ELR (cell line): ENCODE measurements around the gene KCNJ12.
"Not testable (repeated sequence)": the region's sequence is repeated elsewhere in the genome, so short reads cannot be mapped to it uniquely, and the experiment has no call there.

Source experiments
- DNase-seq: peaks from one replicate; pipeline ENCODE4 v3.0.0-alpha.2; 2015; ENCODE audit warnings: low read depth

The KCNJ12 gene

GRCh38 chr17:21387616-21388015 lies 11.5 kb downstream of the KCNJ12 start:
- no peak for DNase-seq

- no peak for DNase-seq
Measured at GRCh38 chr17:21388066-21388465, 11.9 kb downstream of the KCNJ12 start.

DNA sequence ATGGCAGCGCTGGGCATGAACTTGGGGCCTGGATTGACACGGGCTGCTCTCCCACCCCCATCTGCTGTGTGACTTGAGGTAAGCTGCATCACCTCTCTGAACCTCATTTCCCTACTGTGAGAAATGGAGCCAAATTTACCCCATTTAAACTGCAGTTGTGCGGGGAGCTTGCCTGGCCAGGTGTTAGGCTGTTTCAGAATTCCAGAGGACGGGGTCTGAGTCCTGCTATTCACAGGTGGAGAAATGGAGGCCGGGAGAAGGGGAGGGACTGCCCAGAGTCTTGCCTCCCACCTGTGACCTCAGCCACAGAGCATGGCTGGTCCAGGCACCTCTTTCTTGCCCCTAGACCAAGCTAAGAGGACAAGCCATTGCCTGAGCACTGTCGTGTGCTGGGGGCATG lies 12.8 kb downstream of the KCNJ12 start:
- no peak for DNase-seq

DNA sequence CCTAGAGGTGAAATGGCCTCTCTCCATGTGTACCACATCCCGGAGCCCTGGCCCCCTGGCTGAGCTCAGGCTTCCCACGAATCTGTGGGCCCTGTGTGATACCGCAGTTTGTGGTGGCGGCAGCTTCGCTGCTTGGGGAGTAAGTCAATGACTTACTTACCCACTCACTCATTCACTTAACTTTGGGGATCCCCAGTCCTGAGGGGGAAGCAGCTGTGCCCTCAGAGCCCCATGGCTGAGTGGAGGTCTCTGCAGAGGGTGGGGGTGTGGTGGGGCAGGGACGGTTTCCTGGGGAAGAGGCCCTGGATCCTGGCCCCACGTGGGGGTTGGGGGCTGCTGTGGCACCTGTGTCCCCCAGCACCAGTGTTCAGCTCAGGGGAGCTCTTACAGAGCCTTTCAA lies 13.2 kb downstream of the KCNJ12 start:
- no peak for DNase-seq

DNA sequence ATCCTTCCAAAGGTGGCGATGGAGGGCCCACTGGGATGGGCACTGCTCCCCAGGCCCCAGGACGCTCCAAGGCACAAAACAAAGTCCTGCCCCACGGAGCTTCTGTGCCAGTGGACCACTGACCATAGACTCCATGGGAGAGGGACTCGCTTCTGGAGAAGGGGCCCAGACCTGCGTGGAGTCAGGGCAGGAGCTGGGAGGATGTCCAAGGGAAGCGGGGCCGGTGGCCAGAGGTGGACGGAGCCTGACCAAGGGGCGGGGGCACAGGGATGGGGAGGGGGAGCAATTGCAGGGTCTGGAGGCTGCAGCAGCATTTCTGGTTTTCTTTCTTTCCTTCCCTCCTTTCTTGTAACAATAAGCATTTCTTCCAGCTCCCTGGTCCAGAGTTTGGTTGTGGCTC lies 14.1 kb downstream of the KCNJ12 start:
- no peak for DNase-seq

DNA sequence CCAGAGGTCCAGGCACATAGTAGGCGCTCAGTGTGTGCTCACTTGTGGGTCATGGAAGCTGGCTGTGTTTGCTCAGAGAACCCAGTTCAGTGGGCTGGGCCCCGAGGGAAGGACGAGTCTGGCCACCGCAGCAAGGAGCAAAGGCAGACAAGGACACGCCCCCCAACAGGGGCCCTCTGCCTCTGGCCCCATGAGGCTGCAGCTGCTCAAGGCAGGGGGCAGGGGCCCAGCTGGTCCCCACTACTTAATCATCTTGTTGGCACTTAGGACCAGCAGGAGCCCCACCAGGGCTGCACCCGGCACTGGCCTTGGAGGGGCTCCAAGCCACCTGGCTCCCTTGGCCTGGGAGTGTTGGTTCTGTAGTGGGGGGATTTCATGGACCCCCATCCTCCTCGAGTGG lies 16.1 kb downstream of the KCNJ12 start:
- no peak for DNase-seq

GRCh38 chr17:21394265-21394664 lies 18.1 kb downstream of the KCNJ12 start:
- peak; percentile 58 for DNase-seq

- no peak for DNase-seq
Measured at GRCh38 chr17:21395764-21396163, 19.6 kb downstream of the KCNJ12 start.

GRCh38 chr17:21396237-21396636 lies 20.1 kb downstream of the KCNJ12 start:
- DNase-seq, result no peak

GRCh38 chr17:21397341-21398190 lies 21.4 kb downstream of the KCNJ12 start:
- no peak for DNase-seq

GRCh38 chr17:21399474-21400186 lies 23.5 kb downstream of the KCNJ12 start:
- no peak for DNase-seq

GRCh38 chr17:21400187-21400569 lies 24.0 kb downstream of the KCNJ12 start:
- not testable (repeated sequence) for DNase-seq

- peak; percentile 15 for DNase-seq
Measured at GRCh38 chr17:21400816-21401593, 24.8 kb downstream of the KCNJ12 start.

- peak; percentile 86 for DNase-seq
Measured at GRCh38 chr17:21402166-21402571, 26.0 kb downstream of the KCNJ12 start.

DNA sequence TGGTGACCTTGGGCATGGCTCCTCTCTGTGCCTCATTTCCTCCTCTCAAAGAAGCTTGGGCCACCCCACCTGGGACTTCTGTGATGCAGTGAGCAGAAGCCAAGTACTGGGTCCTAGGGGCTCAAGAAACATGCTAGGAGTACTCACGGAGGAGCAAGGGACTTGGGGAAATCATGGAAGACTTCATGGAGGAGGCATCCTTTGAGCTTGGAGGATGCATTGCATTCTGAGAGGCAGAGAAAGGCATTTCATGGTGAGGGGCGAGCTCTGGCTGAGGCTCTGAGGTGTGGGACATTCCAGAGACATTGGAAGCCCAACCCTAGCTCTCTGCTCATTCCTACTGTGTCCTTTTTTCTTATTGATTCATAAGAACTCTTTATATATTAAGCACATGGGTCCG lies 26.8 kb downstream of the KCNJ12 start:
- DNase-seq, result not testable (repeated sequence)

- DNase-seq, result not testable (repeated sequence)
Measured at GRCh38 chr17:21404106-21404505, 27.9 kb downstream of the KCNJ12 start.

DNA sequence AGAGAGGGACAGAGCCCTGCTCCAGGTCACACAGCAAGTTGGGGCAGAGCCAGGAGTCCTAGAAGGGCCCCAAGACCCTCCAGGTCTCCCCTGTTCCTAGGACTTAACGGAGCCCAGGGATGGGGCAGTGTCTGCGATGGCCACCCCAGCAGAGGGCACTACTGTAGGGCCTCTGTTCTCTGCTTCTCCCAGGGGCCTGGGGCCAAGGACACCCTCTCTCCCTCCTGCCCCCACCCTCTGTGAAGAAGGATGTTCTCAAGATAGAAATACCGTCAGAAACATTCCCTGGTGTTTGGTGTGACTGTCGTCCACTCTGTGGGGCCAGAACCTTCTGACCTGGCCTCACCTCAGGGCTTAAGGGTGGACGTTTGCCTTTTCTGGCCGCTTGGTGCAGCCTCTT lies 28.4 kb downstream of the KCNJ12 start:
- not testable (repeated sequence) for DNase-seq

DNA sequence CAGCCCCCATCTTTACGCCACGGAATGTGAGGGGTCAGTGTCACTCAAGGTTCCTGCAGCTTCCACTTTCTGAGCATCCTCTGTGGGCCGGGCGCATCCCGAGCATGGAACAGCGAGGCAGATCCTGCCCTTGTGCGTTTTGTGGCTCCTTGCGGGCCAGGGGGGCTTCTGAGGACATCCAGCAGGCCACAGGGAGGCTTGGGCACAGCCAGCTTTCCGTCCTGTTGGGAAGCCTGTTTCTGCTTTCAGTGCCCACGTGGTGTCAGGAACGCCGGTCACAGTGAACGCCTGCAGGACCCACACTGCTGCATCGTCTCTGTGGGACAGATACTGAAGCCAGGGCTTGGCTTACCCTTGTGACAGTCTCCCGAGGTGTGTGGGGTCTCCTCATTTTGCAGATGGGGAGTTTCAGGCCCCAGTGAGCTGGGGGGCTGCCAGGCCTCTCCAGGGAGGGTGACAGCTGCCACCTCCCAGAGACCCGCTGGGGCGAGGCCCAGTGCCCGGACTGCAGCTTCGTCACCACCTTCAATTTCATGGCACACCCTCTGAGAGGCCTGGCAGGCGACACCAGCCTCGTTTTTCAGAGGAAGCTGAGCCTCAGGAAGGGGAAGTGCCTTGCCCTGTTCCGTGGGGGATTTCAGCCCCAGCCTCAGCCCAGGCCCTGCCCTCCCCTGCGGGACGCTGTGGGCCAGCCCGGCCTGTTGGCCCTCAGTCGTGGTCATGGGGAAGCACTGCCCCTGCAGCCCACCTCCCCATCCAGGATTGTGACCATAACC lies 29.0 kb downstream of the KCNJ12 start:
- DNase-seq, result not testable (repeated sequence)

DNA sequence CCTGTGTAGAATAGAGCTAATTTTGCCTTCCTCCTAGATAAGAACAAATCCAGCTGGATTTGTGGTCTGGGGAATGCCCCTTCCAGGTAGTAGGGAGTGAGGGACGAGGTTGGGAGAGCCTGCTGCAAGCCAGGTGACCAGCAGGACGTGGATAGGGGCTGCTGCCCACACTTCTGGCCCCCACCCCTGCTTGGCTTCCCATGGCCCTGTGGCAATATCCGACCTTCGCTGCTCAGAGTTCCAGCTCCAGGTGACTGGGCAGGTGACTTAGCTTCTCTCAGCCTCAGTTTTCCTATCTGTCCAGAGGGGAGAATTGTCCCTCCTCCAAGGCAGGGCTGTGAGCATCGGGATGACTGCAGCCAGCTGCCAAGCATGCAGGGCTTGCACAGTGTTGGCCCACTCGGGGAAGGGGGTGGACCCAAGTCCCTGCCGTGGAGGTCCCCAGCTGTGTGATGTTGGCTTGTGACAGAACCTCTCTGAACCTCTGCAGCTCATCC lies 29.8 kb downstream of the KCNJ12 start:
- not testable (repeated sequence) for DNase-seq

DNA sequence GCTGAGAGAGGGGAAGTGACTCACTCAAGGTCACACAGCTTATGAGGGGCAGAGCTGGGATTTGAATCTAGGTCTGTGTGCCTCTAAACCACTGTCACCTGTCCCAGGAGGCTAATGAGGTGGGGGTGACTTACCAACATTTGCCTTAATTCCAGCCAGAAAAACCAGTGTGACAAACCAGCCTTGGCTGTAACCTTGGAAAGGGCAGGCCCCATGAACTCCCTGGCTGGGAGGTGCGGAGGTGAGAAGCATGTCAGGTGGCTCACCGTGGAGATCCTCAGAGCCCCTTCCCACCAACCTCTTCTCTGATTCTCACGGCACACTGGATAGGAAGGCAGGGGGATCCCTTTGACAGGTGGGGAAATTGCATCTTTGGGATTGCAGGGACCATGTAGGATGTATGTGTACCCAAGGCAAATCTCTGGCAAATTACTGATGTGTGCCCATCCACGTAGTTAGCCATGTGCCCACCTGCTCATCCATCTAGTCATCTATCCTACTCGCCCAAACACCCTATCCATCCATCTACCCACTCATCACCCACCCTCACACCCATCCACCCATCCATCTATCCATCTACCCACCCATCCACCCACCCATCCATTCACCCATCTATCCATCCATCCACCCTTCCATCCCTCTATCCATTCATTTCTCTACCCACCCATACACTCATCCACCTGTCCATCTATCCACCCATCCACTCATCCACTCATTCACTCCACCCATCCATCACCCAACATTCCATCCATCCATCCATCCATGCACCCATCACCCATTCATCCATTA lies 30.7 kb downstream of the KCNJ12 start:
- DNase-seq, result not testable (repeated sequence)

GRCh38 chr17:21407752-21408151 lies 31.6 kb downstream of the KCNJ12 start:
- not testable (repeated sequence) for DNase-seq
